ENCODE data around the gene CSHL1. TPM values are rescaled to one million over a fixed set of nuclear protein-coding genes. Genes with fewer than 3 reads are reported as not detected.
A peak's percentile ranks its signal among the peaks of the same experiment; 100 is the strongest.
"Not testable (repeated sequence)": the region's sequence is repeated elsewhere in the genome, so short reads cannot be mapped to it uniquely, and the experiment has no call there.

Gene CSHL1
- total RNA-seq, 2 donors from 2014 or later = not detected

GRCh38 chr17:63926164-63926563 lies 15.1 kb upstream of the CSHL1 start:
- DNase-seq (no peak), ATAC-seq (no peak)
- intact Hi-C loops (cut with DNase I, micrococcal nuclease) = loop anchor here in 1 of 2 donors (10.0 kb wide), 1 partner anchor 99 kb away; the partner anchor contains the start of gene ICAM2

GRCh38 chr17:63925615-63926014 lies 14.6 kb upstream of the CSHL1 start:
- intact Hi-C loops (cut with DNase I, micrococcal nuclease) = loop anchor here in 1 of 2 donors (10.0 kb wide), 1 partner anchor 99 kb away; the partner anchor contains the start of gene ICAM2
- no peak for DNase-seq
- ATAC-seq = no peak

- intact Hi-C loops (cut with DNase I, micrococcal nuclease) = loop anchor here in 1 of 2 donors (10.0 kb wide), 1 partner anchor 102 kb away; the partner anchor contains the start of gene ICAM2
- DNase-seq, ATAC-seq: not testable (repeated sequence)
These were observed 11.3 kb upstream of the CSHL1 start for GRCh38 chr17:63922402-63922801.

GRCh38 chr17:63920779-63921178 lies 9.7 kb upstream of the CSHL1 start:
- intact Hi-C loops (cut with DNase I, micrococcal nuclease) = loop anchor here in 1 of 2 donors (10.0 kb wide), 1 partner anchor 104 kb away; the partner anchor contains the start of gene ICAM2
- not testable (repeated sequence) for DNase-seq, ATAC-seq

GRCh38 chr17:63920050-63920449 lies 9.0 kb upstream of the CSHL1 start:
- not testable (repeated sequence) for DNase-seq, ATAC-seq
- intact Hi-C loops (cut with DNase I, micrococcal nuclease) = loop anchor here in 1 of 2 donors (10.0 kb wide), 1 partner anchor 105 kb away; the partner anchor contains the start of gene ICAM2

- DNase-seq (peak; percentile 32 to 68), ATAC-seq (peak; percentile 83)
- intact Hi-C loops (cut with DNase I, micrococcal nuclease) = loop anchor here (10.0 kb wide), 2 partner anchors 105 to 215 kb away; partner anchors contain the start of genes ERN1 (in 2 of the 2) and ICAM2 (in 1 of the 2)
These were observed 8.3 kb upstream of the CSHL1 start for GRCh38 chr17:63919311-63919723.

GRCh38 chr17:63918789-63919305 lies 7.8 kb upstream of the CSHL1 start, which contains the start of gene GH1:
TSS of gene GH1 (minus strand) at chr17:63918839. CDS start at chr17:63918776, 63 bp downstream.
- DNase-seq, ATAC-seq: not testable (repeated sequence)
- intact Hi-C loops (cut with DNase I, micrococcal nuclease) = loop anchor here (10.0 kb wide), 2 partner anchors 106 to 216 kb away; partner anchors contain the start of genes ERN1 (in 2 of the 2) and ICAM2 (in 1 of the 2)

- no peak for ATAC-seq
- intact Hi-C loops (cut with DNase I, micrococcal nuclease) = loop anchor here (10.0 kb wide), 2 partner anchors 106 to 216 kb away; partner anchors contain the start of genes ERN1 (in 2 of the 2) and ICAM2 (in 1 of the 2)
- no peak for DNase-seq
These were observed 7.2 kb upstream of the CSHL1 start for GRCh38 chr17:63918305-63918704.

- DNase-seq (no peak), ATAC-seq (no peak)
- intact Hi-C loops (cut with DNase I, micrococcal nuclease) = loop anchor here (10.0 kb wide), 2 partner anchors 107 to 217 kb away; partner anchors contain the start of genes ERN1 (in 2 of the 2) and ICAM2 (in 1 of the 2)
These were observed 6.6 kb upstream of the CSHL1 start for GRCh38 chr17:63917646-63918045.

GRCh38 chr17:63917206-63917605 lies 6.1 kb upstream of the CSHL1 start:
- not testable (repeated sequence) for DNase-seq
- intact Hi-C loops (cut with DNase I, micrococcal nuclease) = loop anchor here (10.0 kb wide), 2 partner anchors 108 to 218 kb away; partner anchors contain the start of genes ERN1 (in 2 of the 2) and ICAM2 (in 1 of the 2)

GRCh38 chr17:63916566-63917185 lies 5.6 kb upstream of the CSHL1 start:
- intact Hi-C loops (cut with DNase I, micrococcal nuclease) = loop anchor here (10.0 kb wide), 2 partner anchors 108 to 218 kb away; partner anchors contain the start of genes ERN1 (in 2 of the 2) and ICAM2 (in 1 of the 2)
- ATAC-seq (no peak), DNase-seq (no peak)

More at GRCh38 chr17:63917206-63917605, 6.1 kb upstream of the CSHL1 start:
- not testable (repeated sequence) for ATAC-seq

- not testable (repeated sequence) for ATAC-seq, DNase-seq
- intact Hi-C loops (cut with DNase I, micrococcal nuclease) = loop anchor here (10.0 kb wide), 2 partner anchors 109 to 219 kb away; partner anchors contain the start of genes ERN1 (in 2 of the 2) and ICAM2 (in 1 of the 2)
These were observed 4.7 kb upstream of the CSHL1 start for GRCh38 chr17:63915753-63916152.

- ATAC-seq = no peak
- intact Hi-C loops (cut with DNase I, micrococcal nuclease) = loop anchor here (10.0 kb wide), 2 partner anchors 110 to 220 kb away; partner anchors contain the start of genes ERN1 (in 2 of the 2) and ICAM2 (in 1 of the 2)
- DNase-seq = no peak
These were observed 3.4 kb upstream of the CSHL1 start for GRCh38 chr17:63914471-63914870.

GRCh38 chr17:63911657-63912100 lies 621 bp upstream of the CSHL1 start:
- peak; percentile 44 for ATAC-seq
- intact Hi-C loops (cut with DNase I, micrococcal nuclease) = loop anchor here (10.0 kb wide), 2 partner anchors 113 to 223 kb away; partner anchors contain the start of genes ERN1 (in 2 of the 2) and ICAM2 (in 1 of the 2)

GRCh38 chr17:63910096-63910495 lies 962 bp downstream of the CSHL1 start:
- intact Hi-C loops (cut with DNase I, micrococcal nuclease) = loop anchor here (10.0 kb wide), 2 partner anchors 115 to 225 kb away; partner anchors contain the start of genes ERN1 (in 2 of the 2) and ICAM2 (in 1 of the 2)
- DNase-seq (no peak), ATAC-seq (no peak)

More at GRCh38 chr17:63911657-63912100, 621 bp upstream of the CSHL1 start:
- peak in 1 of 2 donors; percentile 38 for DNase-seq

- DNase-seq; ATAC-seq; intact Hi-C loops (cut with DNase I, micrococcal nuclease): not testable (repeated sequence)
These were observed 1.5 kb downstream of the CSHL1 start for GRCh38 chr17:63909586-63909985.

GRCh38 chr17:63907161-63907778 lies 3.8 kb downstream of the CSHL1 start:
- ATAC-seq; intact Hi-C loops (cut with DNase I, micrococcal nuclease); DNase-seq: not testable (repeated sequence)

GRCh38 chr17:63904796-63905195 lies 6.3 kb downstream of the CSHL1 start:
- ATAC-seq; intact Hi-C loops (cut with DNase I, micrococcal nuclease); DNase-seq: not testable (repeated sequence)
